Stimulated activated naive B cell treated with anti-CD40 and anti-IgM and Interleukin-4, amounts not matched to agents 10 μg/mL and 1 μg/mL and 100 μg/mL, for 72 hours (primary cell): Measurements from ENCODE around the gene ANK2.
"Not testable (repeated sequence)": the region's sequence is repeated elsewhere in the genome, so short reads cannot be mapped to it uniquely, and the experiment has no call there.

Source experiments
- ATAC-seq, 2 donors: fragments of 150-1000 bp; cut with Tn5 transposase; replicated peaks; 2 replicates each; pipeline ENCODE4 v1.10.0; 2021; ENCODE audit warnings: moderate library complexity in 1 of 2
- DNase-seq: peaks from one replicate; pipeline ENCODE4 v3.0.0; 2021
- H3K27ac Mint-ChIP-seq: one replicate; pipeline ENCODE4 v1.8.0; 2022; ENCODE audit warnings: mild to moderate bottlenecking, mixed read lengths
- H3K27me3 Mint-ChIP-seq, 2 donors: one replicate each; pipeline ENCODE4 v1.8.0; 2022; ENCODE audit warnings: mixed read lengths in 2 of 2
- H3K36me3 Mint-ChIP-seq, 2 donors: one replicate each; pipeline ENCODE4 v1.8.0; 2022; ENCODE audit warnings: mixed read lengths in 2 of 2, mild to moderate bottlenecking in 1 of 2
- H3K4me1 Mint-ChIP-seq, 2 donors: one replicate each; pipeline ENCODE4 v1.8.0; 2022; ENCODE audit warnings: mixed read lengths in 2 of 2, mild to moderate bottlenecking in 1 of 2
- H3K4me3 Mint-ChIP-seq, 2 donors: one replicate each; pipeline ENCODE4 v1.8.0; 2022; ENCODE audit warnings: mild to moderate bottlenecking in 2 of 2, mixed read lengths in 2 of 2, moderate library complexity in 1 of 2
- H3K9me3 Mint-ChIP-seq, 2 donors: one replicate each; pipeline ENCODE4 v1.8.0; 2022; ENCODE audit warnings: mixed read lengths in 2 of 2, mild to moderate bottlenecking in 1 of 2

Gene ANK2

GRCh38 chr4:113162089-113162488, 112.6 kb downstream of the ANK2 start:
- Mint-ChIP-seq H3K9me3 (peaks cover 0 to 2% of the 10 kb centered on the region in 2 donors), H3K36me3 (no peaks in the 10 kb centered on the region), H3K4me1 (no peaks in the 10 kb centered on the region), H3K27me3 (no peaks in the 10 kb centered on the region), H3K4me3 (no peak overlapping the region), H3K27ac (no peak overlapping the region)
- ATAC-seq (no peak), DNase-seq (no peak)

GRCh38 chr4:113169368-113169767, 119.9 kb downstream of the ANK2 start:
- DNase-seq: no peak
- Mint-ChIP-seq H3K4me3 (no peak overlapping the region), H3K36me3 (no peaks in the 10 kb centered on the region), H3K27ac (no peak overlapping the region), H3K27me3 (no peaks in the 10 kb centered on the region), H3K4me1 (no peaks in the 10 kb centered on the region), H3K9me3 (no peaks in the 10 kb centered on the region)
- no peak for ATAC-seq

- H3K9me3 Mint-ChIP-seq: no peaks in the 10 kb centered on the region
- no peak for DNase-seq
- no peaks in the 10 kb centered on the region for H3K36me3 Mint-ChIP-seq
- no peak overlapping the region for H3K4me3 Mint-ChIP-seq
- H3K27ac Mint-ChIP-seq: no peak overlapping the region
- no peak for ATAC-seq
- H3K4me1 Mint-ChIP-seq: no peaks in the 10 kb centered on the region
- H3K27me3 Mint-ChIP-seq: no peaks in the 10 kb centered on the region
Measured at GRCh38 chr4:113170115-113170804, 120.8 kb downstream of the ANK2 start.

GRCh38 chr4:113170805-113171468, 121.5 kb downstream of the ANK2 start:
- H3K27ac Mint-ChIP-seq: no peak overlapping the region
- DNase-seq (no peak), ATAC-seq (no peak)
- H3K36me3 Mint-ChIP-seq: no peaks in the 10 kb centered on the region
- no peaks in the 10 kb centered on the region for H3K9me3 Mint-ChIP-seq
- H3K4me1 Mint-ChIP-seq: no peaks in the 10 kb centered on the region
- H3K27me3 Mint-ChIP-seq: no peaks in the 10 kb centered on the region
- no peak overlapping the region for H3K4me3 Mint-ChIP-seq

GRCh38 chr4:113173126-113173792, 123.8 kb downstream of the ANK2 start:
- Mint-ChIP-seq H3K27me3 (no peaks in the 10 kb centered on the region), H3K4me3 (no peak overlapping the region), H3K4me1 (no peaks in the 10 kb centered on the region), H3K27ac (no peak overlapping the region), H3K36me3 (no peaks in the 10 kb centered on the region), H3K9me3 (no peaks in the 10 kb centered on the region)
- DNase-seq (no peak), ATAC-seq (no peak)

- ATAC-seq: no peak
- Mint-ChIP-seq H3K4me1 (no peaks in the 10 kb centered on the region), H3K9me3 (no peaks in the 10 kb centered on the region), H3K27me3 (no peaks in the 10 kb centered on the region), H3K27ac (no peak overlapping the region), H3K4me3 (no peak overlapping the region), H3K36me3 (no peaks in the 10 kb centered on the region)
- DNase-seq: no peak
Measured at GRCh38 chr4:113173793-113174264, 124.4 kb downstream of the ANK2 start.

- Mint-ChIP-seq H3K27me3 (no peaks in the 10 kb centered on the region), H3K36me3 (no peaks in the 10 kb centered on the region), H3K4me1 (no peaks in the 10 kb centered on the region), H3K9me3 (no peaks in the 10 kb centered on the region), H3K4me3 (no peak overlapping the region), H3K27ac (no peak overlapping the region)
- no peak for DNase-seq
- ATAC-seq: no peak
Measured at GRCh38 chr4:113179091-113179490, 129.6 kb downstream of the ANK2 start.

- no peaks in the 10 kb centered on the region for H3K27me3 Mint-ChIP-seq
- H3K9me3 Mint-ChIP-seq: no peaks in the 10 kb centered on the region
- H3K36me3 Mint-ChIP-seq: no peaks in the 10 kb centered on the region
- no peak for DNase-seq
- ATAC-seq: no peak
- no peak overlapping the region for H3K27ac Mint-ChIP-seq
- H3K4me1 Mint-ChIP-seq: no peaks in the 10 kb centered on the region
- H3K4me3 Mint-ChIP-seq: no peak overlapping the region
Measured at GRCh38 chr4:113179996-113180395, 130.5 kb downstream of the ANK2 start.

- DNase-seq (no peak), ATAC-seq (no peak)
- H3K4me3 Mint-ChIP-seq: no peak overlapping the region
- H3K4me1 Mint-ChIP-seq: no peaks in the 10 kb centered on the region
- H3K27me3 Mint-ChIP-seq: no peaks in the 10 kb centered on the region
- no peak overlapping the region for H3K27ac Mint-ChIP-seq
- no peaks in the 10 kb centered on the region for H3K9me3 Mint-ChIP-seq
- H3K36me3 Mint-ChIP-seq: no peaks in the 10 kb centered on the region
Measured at GRCh38 chr4:113181289-113182007, 132.0 kb downstream of the ANK2 start.

- Mint-ChIP-seq H3K27me3 (no peaks in the 10 kb centered on the region), H3K9me3 (no peaks in the 10 kb centered on the region)
Measured at GRCh38 chr4:113183032-113183605, 133.7 kb downstream of the ANK2 start.

GRCh38 chr4:113186220-113186619, 136.8 kb downstream of the ANK2 start:
- not testable (repeated sequence) for H3K36me3 Mint-ChIP-seq, H3K9me3 Mint-ChIP-seq, H3K27me3 Mint-ChIP-seq, ATAC-seq, H3K4me3 Mint-ChIP-seq, H3K4me1 Mint-ChIP-seq, H3K27ac Mint-ChIP-seq, DNase-seq

More at GRCh38 chr4:113183032-113183605, 133.7 kb downstream of the ANK2 start:
- H3K27ac Mint-ChIP-seq: no peak overlapping the region
- H3K4me1 Mint-ChIP-seq: no peaks in the 10 kb centered on the region
- DNase-seq (no peak), ATAC-seq (no peak)
- no peaks in the 10 kb centered on the region for H3K36me3 Mint-ChIP-seq
- H3K4me3 Mint-ChIP-seq: no peak overlapping the region

- H3K4me3 Mint-ChIP-seq: no peak overlapping the region
- ATAC-seq (no peak), DNase-seq (no peak)
- no peaks in the 10 kb centered on the region for H3K27me3 Mint-ChIP-seq
- no peaks in the 10 kb centered on the region for H3K36me3 Mint-ChIP-seq
- H3K4me1 Mint-ChIP-seq: no peaks in the 10 kb centered on the region
- H3K9me3 Mint-ChIP-seq: no peaks in the 10 kb centered on the region
- no peak overlapping the region for H3K27ac Mint-ChIP-seq
Measured at GRCh38 chr4:113186913-113187312, 137.5 kb downstream of the ANK2 start.

- H3K9me3 Mint-ChIP-seq: no peaks in the 10 kb centered on the region
- no peaks in the 10 kb centered on the region for H3K36me3 Mint-ChIP-seq
- no peak overlapping the region for H3K4me3 Mint-ChIP-seq
- H3K27me3 Mint-ChIP-seq: no peaks in the 10 kb centered on the region
- ATAC-seq (no peak), DNase-seq (no peak)
- no peak overlapping the region for H3K27ac Mint-ChIP-seq
- H3K4me1 Mint-ChIP-seq: no peaks in the 10 kb centered on the region
Measured at GRCh38 chr4:113187358-113187757, 137.9 kb downstream of the ANK2 start.

- H3K27me3 Mint-ChIP-seq: no peaks in the 10 kb centered on the region
- no peaks in the 10 kb centered on the region for H3K9me3 Mint-ChIP-seq
- H3K36me3 Mint-ChIP-seq: no peaks in the 10 kb centered on the region
- DNase-seq (no peak), ATAC-seq (no peak)
- H3K4me1 Mint-ChIP-seq: no peaks in the 10 kb centered on the region
- H3K27ac Mint-ChIP-seq: no peak overlapping the region
- no peak overlapping the region for H3K4me3 Mint-ChIP-seq
Measured at GRCh38 chr4:113189546-113189945, 140.1 kb downstream of the ANK2 start.
